Loucy (cell line): ENCODE results near the gene EFNB1.

Experiments used
- EZH2phosphoT487 ChIP-seq: fragments of 200-600 bp; IDR thresholded peaks from 2 replicates; pipeline ENCODE4 v1.6.1; 2018; ENCODE audit warnings: antibody characterized with exemption, mild to moderate bottlenecking, moderate library complexity, borderline replicate concordance
- TF ChIP-seq, protein P1 (sequence below): fragments of 200-600 bp; sonication (generic); conservative IDR thresholded peaks from 2 replicates; pipeline ENCODE4 v1.5.1; 2014; ENCODE audit warnings: mild to moderate bottlenecking, antibody characterized with exemption, low read length

DNA sequence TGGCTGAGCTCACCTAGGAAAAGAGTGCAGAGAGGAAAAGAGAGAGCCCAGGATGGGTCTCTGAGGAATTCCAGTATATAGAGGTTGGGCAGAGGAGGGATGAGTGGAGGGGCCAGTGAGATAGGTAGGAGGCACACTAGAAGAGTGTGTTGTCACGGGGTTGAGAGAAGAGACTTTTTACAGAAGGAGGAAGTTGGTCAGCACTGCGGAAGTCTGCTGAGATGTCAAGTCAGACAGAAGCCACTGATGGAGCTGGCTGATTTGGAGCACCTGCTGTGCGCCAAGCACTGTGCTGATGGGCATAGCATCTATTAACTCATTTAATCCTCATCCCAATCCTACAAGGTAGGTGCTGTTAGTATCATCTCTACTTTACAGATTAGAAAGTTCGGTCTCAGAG is 60.4 kb downstream of the EFNB1 start:
- TF ChIP-seq, protein P1, sequence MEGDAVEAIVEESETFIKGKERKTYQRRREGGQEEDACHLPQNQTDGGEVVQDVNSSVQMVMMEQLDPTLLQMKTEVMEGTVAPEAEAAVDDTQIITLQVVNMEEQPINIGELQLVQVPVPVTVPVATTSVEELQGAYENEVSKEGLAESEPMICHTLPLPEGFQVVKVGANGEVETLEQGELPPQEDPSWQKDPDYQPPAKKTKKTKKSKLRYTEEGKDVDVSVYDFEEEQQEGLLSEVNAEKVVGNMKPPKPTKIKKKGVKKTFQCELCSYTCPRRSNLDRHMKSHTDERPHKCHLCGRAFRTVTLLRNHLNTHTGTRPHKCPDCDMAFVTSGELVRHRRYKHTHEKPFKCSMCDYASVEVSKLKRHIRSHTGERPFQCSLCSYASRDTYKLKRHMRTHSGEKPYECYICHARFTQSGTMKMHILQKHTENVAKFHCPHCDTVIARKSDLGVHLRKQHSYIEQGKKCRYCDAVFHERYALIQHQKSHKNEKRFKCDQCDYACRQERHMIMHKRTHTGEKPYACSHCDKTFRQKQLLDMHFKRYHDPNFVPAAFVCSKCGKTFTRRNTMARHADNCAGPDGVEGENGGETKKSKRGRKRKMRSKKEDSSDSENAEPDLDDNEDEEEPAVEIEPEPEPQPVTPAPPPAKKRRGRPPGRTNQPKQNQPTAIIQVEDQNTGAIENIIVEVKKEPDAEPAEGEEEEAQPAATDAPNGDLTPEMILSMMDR: no peak
- TF ChIP-seq EZH2phosphoT487: no peak
